CD4-positive, alpha-beta T cell treated with Interleukin-17A for 4 hours (primary cell): ENCODE results near the gene TSPO2.
A peak's percentile ranks its signal among the peaks of the same experiment; 100 is the strongest.
"Not testable (repeated sequence)": the region's sequence is repeated elsewhere in the genome, so short reads cannot be mapped to it uniquely, and the experiment has no call there.

Experiments
- DNase-seq: peaks from one replicate; pipeline ENCODE4 v3.0.0-alpha.2; 2020; ENCODE audit warnings: mixed read lengths

TSPO2 gene, protein sequence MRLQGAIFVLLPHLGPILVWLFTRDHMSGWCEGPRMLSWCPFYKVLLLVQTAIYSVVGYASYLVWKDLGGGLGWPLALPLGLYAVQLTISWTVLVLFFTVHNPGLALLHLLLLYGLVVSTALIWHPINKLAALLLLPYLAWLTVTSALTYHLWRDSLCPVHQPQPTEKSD

DNA sequence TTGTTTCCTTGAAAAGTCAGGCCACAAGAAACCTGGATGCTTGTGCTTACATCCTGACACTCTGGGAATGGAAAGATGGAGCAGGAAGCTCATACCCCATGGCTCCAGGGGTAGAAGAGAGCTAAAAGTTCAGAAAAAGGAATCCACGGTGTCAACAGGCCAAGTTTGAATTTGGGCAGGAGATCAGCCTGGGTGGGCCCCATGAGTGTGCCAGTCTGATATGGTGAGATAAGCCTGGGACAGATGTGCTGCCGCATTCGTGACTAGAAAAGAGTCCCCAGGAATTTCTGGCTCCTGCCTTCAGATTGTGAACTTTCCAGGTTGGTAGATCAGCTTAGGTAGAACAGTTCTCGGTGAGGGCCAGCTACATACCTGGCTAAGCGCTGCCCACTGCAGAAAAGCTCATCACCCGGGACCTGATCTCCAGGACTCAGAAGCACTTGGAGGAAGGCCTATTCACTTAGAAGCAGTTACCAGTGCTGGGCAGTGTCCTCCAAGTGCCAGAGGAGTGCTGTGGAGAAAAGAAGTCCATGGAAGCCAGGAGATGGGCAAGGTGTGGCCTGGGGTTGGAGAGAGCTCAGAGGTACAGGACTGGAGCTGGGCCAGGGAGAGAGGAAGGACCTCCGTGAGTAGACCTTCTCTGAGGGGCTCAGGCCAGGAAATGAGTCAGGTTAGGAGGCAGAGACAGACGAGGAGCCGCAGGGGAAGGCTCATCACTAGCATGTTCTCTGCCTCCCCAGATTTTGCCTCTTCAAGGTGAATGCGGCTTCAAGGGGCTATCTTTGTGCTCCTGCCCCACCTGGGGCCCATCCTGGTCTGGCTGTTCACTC is at the start of gene TSPO2:
TSPO2 (plus strand) TSS at position 242 of the 830 bp plus-strand sequence; CDS start at position 761, 519 bp downstream.
- no peak for DNase-seq

DNA sequence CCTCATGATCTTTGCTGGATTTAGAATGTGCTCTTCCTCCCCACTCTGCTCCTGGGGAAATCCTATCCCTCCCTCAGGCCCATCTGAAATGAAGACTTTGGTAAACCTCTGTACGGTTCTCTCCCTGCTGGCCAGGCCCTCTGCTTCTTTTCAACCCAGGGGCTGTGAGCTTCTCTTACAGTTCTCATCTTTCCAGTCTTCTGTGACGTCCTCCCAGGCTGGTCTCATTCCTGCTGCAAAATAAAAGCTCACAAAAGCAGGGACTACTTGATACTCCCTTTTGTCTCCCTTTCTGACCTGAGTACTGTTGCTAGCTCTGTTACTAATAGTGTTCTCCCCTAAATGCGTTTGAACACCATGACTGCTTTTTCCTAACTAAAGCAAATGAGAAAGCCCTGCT is 49.5 kb upstream of the TSPO2 start:
- DNase-seq = no peak

DNA sequence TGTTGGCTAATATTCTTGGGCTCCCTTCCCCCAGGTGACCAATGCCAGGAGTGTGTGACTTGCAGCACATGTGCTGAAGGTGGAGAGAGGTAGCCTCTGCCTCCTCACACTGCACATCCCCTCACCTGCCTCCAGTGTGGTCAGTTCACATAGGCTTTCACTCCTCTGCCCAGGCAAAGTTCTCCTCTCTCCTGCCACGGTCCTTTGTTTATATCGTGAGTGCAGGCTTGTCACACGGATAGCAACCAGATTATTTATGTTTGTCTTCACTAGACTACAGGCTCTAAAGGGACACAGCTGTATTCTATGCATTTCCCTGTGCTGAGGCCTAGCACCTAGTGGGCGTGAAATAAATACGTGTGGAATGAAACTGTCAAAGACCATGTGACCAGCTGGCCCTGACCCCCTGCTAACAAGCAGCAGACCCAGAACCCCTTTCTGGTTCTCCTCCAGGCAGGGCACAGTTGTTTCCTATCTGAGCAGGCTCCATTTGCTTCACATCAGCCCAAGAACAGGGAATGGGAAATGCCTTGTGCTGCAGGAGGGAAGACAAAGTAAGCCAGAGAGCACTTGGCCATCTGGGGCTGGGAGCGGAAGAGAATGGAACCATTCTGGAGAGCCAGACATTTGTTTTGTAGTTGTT is 45.6 kb upstream of the TSPO2 start:
- no peak for DNase-seq

DNA sequence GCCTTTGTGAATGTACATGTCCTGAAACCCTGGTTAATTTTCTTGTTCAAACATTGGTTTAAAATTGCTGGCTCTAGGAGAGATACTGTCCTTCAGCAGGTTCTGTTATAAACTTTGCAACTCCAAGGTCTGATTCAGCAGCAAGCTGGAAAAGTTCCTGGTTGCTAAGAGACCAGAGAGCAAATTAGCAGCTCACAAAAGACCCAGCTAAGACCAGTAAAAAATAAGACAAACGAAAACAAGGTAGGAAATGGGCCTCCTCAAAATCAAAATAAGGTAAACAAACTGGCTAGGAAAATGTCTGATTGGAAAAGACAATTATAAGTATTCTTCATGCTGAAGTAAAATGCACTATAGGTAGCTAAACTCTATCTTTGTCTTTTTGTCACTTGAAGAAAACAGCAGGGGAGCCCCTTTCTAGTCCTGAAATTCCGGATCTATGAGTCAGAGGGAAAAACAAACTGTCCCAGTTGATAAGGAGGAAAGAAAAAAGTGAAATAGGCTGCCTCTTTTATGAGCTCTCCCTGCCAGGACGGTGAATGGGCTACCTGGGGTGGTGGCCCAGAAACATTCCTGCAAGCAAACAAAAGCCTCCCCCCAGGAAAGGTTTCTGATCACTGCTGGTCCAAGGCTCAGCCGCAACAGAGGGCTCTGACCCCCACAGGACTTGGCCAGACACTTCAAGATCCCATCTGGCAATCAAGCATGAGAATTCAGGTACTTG is 44.9 kb upstream of the TSPO2 start:
- no peak for DNase-seq

DNA sequence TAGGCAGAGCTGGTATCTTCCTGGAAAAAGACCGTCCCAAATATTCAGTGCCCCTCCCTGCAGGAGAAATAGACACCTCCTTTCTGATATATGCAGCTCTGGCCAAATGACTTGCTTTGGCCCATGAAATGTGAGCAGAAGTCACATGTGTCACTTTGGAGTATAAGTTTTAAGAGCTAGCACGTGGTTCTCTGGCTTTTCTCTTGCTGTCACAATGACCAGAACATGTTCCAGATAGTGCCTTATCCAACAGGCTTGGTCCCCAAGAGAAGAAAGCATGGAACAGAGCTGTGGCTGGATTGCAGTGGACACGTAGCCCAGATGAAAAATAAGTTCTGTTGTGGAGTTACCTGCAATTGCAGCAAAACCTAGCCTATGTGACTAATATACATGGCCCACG is 43.6 kb upstream of the TSPO2 start:
- no peak for DNase-seq

DNA sequence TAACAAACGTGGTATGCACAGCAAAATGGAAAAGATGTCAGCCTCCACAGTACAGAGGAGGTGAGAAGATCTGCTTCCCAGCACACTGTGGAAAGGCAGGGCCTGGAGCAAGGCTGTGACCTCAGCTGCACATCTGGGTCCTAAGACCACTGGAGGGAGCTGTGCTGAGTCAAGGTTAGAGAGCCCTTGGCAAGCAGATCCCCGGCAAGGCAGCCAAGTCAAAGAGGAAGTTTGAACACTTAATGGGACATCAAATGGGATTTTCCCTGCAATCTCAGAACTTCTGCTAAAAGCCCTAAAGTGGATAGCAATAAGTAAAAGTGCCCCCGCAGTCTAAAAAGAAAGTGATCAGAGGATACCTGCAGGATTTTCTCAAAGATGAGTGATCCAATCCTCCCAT is 42.7 kb upstream of the TSPO2 start:
- DNase-seq = peak; percentile 6

DNA sequence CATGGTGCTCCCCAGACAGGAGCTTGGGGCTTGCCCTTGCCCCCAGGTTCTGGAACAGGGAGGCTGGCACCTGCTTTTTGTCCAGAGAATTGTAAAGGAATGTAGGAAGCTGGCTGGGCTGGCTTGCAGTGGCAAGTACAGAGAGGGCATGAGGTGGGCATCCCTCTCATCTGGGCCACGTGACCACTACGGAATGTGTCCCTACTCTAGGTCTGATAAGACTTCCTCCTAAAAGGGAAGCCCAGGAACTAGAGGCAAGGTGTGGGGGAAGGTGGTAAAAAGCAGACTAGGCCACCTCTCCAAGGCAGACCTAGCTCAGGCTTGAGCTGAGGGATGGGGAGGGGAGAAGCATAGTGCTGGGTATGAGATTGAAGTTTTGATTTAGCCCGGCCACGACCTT is 42.0 kb upstream of the TSPO2 start:
- DNase-seq = no peak

DNA sequence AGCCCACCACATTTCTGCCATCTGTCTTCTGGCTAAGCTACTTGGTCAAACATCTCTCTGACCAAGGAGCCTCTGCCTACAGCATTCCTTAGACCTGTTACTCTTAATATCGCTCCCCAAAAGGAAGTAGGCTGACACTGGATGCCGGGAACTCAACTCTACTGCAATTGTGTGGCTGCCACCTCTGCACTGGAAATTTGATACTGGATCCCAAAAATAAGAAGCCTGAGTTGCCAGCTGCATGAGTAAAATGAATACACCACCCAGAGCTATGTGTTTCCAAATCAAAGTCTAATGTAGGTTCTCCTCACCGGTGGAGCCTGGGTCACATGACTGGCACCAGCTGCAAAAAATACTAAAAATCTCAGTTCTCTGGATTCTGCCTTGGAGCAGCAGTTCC is 40.1 kb upstream of the TSPO2 start:
- DNase-seq = no peak

DNA sequence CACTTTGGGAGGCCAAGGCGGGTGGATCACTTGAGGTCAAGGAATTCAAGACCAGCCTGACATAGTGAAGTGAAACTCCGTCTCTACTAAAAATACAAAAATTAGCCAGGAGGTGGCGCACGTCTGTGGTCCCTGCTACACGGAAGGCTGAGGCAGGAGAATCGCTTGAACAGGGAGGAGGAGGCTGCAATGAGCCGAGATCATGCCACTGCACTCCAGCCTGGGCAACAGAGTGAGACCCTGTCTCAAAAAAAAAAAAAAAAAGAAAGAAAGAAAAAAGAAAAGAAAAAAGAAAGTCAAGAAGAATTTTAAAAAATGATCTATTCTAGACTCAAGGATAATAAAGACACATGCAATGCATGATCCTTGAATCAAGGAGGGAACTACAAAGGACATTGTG is 36.0 kb upstream of the TSPO2 start:
- peak; percentile 71 for DNase-seq

DNA sequence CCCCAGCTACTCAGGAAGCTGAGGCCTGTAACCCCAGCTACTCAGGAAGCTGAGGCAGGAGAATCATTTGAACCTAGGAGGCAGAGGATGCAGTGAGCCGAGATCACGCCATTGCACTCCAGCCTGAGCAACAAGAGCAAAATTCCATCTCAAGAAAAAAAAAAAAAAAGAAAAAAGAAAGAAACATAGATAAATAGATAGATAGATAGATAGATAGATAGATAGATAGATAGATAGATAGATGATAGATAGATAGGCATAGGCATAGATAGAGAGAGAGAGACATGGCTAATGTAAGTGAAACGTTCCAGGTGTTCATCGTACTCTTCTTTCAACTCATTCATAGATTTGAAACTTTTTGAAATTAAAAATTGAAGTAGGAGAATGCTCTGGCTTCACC is 35.3 kb upstream of the TSPO2 start:
- DNase-seq = not testable (repeated sequence)

DNA sequence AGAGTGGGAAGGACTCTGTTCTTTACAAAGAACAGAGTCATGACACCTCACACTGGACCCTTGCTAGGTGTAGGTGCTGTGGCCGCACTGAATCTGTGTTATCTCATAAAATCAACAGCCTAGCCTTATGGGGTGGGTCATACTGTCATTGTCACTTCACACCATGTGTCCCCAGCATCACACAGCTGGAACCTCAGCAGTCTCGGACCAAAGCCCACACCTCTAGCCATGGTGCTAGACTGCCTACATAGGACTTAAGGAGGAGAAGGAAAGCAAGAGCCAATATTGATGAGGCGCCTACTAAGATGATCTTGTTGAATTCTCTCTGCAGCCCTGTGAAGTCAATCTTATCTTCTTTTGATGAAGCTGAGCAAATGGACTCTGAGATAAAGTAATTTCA is 34.3 kb upstream of the TSPO2 start:
- no peak for DNase-seq

DNA sequence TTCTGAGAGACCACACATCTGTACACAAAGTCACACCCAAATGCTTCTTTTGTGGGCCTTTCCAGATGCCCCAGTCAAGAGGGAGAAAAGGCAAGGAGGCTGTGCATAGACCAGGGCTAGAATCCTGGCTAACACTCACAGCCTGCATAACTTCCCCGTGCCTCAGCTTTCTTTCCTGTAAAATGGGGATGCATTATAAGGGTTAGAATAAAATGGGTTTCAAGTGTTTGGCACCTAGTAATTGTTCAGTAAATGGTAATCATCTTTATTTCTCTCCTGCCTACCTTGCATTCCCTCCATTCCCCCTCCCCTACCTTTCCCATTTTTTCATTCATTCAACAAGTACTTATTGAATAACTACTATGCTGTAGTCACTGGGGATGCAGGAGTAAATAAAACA is 32.6 kb upstream of the TSPO2 start:
- no peak for DNase-seq

DNA sequence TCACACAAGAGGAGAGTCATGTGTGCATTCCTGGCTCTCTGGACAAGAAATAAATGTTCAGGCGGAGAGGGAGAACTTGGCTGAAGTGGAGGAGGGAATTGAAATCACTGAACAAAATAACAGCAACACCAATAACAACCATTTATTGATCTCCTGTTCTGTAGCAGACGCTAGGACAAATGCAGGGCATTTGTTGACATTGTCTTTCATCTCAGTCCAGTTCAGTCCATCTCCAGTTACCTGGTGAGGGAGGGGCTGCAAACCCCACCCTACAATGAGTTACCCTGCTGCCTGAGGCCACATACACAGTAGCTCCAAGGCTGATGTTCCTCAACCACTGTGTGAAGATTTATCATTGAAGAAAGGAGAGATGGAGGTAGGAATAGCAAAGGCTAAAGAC is 30.6 kb upstream of the TSPO2 start:
- no peak for DNase-seq

DNA sequence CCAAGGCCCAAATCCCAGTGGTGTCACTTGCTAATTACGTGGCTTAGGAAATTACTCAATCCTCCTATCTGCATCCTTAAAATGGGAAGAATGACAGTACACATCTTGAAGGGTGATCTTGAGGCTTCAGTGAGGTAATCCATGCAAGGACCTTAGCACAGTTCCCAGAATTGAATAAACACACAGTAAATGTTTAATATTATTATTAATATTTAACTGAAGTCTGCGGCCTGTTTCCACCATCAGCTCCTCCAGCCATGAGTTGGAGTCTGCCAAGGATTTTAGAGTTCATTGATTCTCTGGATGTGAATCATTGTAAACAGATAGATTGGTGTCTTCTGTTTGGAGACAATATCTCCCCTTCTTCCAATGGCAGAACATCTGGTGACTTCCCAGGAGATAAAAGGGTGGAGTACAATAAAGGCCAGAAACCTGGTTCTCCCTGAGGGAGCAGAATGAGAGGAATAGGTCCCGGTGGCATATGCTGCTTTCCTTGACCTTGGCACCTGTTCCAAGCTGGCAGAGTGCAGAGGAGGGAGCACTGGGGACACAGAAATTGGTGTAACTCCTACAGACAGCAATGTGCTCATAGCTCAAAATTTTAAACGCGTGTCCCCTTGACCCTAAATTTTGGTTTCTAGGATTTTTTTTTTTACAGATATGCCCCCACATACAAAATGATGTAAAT is 28.7 kb upstream of the TSPO2 start:
- DNase-seq = no peak

DNA sequence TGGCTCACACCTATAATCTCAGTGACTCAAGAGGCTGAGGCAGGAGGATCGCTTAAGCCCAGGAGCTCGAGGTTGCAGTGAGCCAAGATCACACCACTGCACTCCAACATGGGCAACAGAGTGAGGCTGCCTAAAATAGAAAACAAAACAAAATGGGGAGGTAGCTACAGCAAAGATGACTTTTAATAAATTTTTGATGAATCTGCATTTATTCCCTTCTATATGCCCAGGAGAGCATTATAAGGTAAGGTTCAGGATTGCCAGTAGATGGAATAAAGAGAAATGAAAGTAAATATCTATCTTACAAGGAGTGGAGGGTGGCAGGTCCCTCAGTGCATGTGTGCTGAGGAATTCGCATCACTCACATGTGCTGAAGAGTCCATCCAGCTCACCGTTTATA is 27.5 kb upstream of the TSPO2 start:
- DNase-seq = no peak

DNA sequence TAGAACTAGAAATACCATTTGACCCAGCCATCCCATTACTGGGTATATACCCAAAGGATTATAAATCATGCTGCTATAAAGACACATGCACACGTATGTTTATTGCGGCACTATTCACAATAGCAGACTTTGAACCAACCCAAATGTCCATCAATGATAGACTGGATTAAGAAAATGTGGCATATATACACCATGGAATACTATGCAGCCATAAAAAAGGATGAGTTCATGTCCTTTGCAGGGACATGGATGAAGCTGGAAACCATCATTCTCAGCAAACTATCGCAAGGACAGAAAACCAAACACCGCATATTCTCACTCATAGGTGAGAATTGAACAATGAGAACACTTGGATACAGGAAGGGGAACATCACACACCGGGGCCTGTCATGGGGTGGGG is 26.4 kb upstream of the TSPO2 start:
- DNase-seq = not testable (repeated sequence)

DNA sequence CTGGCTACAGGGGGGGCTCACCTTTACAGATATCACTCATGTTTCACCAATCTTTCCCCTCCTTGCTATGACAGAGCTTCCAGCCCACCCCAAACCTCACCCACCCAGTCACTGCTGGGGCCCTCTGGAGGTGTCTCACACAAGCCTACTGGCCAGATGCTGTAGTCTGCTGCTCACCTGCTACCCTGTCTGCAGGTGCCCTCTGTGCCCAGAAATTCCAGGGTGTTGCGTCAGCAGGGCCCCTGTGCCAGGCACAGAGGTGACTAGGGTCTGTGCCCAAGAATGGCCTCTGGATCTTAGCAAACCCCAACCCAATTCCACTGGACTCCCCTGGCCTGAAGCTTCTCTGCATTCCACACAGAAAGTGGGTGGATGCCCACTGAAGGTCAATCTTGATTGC is 24.6 kb upstream of the TSPO2 start:
- DNase-seq = no peak

DNA sequence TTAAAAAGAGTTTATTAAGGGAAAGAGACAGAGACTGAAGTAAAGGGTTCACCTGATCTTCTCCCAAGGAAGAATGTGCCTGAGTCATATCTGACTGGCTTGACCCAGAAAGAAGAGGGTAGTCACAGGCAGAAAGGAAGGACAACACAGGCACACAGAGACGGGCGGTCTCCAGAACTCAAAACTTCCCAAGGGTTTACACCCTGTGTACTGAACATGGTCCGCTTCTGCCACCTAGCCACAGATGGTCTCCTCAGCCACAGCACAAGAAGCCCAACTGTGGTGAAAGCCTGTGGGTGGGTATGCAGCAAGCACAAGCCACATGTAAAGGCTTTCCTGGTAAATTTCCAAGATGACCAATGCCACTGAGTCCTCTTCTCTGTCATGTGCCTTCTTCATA is 20.4 kb upstream of the TSPO2 start:
- DNase-seq = no peak

DNA sequence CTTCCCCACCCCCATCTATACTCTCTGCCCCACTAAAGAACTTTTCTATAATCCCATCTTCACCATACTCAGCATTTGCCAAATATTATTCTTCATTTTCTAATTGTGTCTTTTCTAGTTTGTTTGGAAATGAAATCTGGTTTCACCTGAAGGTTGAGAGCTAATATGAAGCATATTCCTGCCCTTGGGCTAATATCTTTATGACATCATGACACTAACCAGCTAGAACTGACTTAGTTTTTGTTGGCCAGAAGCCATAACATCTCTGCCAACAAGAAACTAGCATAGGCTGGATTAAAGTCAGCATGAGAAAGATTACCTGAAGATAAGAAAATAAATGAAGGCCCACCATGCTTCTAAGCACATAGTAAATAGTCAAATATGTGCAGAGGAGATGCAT is 20.0 kb upstream of the TSPO2 start:
- no peak for DNase-seq

DNA sequence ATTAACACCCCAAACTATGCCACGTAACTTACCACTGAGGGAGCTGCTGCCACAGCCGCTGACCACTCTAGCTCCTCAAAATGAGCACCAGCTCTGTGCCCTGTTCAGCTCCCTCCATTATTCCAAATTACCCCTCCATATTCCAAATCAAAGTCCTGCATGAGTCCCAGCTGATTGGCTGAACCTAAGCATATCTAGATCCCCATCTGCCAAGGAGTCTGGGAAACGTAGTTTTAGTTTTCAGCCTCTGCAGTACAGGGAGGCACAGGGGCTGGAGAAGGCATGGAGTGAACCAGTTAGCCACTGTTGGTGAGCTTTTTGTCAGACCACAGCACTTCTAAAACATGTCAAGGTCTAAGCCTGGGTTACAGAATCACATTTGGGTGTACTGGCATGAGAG is 19.2 kb upstream of the TSPO2 start:
- DNase-seq = no peak

DNA sequence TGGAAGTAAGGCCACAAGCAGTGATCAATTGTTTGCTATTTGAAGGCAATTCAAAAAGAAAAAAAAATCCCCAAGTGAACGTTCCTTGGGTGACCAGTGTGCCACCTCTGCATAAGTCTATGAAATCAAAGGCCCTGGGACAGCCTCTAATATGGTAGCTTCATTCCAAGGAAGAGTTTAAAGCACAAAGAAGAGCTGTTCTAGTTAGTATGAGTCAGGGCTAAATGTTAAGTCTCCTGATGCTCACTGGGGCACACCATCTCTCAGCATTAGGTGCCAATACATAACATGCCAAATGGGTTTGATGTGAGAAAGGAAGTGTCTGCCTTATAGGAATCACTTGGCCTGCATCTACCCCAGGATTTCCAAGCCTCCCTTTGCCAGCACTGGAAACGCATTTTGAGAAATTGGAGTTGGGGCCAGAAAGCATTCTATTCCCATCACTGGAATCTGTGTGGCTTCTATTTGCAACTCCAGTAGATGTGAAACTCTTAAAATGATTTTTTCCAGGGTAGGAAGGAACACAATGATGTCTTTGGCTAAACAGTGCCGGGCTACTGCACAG is 16.2 kb upstream of the TSPO2 start:
- DNase-seq = no peak

DNA sequence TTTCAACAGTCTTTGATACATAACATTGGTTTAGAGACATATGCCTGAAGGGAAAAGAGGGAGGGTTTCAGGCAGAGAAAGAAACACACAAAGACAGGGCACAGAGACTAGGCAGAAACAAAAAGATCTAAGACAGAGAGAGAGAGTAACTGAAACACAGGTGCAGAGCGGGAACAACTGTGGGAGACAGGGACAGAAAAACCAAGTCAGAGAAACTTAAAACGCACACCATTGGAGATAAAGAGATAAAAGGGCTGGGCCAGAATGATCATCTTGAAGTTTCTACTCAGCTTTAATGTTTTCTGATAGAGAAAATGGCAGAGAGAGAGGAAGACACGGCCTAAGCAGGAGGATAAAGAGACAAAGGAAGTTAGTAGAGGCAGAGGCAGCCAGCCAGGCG is 15.0 kb upstream of the TSPO2 start:
- DNase-seq = no peak
